Measurements from ENCODE around the gene UBTD1. TPM values are rescaled to one million over a fixed set of nuclear protein-coding genes. Genes with fewer than 3 reads are reported as not detected.
A peak's percentile ranks its signal among the peaks of the same experiment; 100 is the strongest.
"Not testable (repeated sequence)": the region's sequence is repeated elsewhere in the genome, so short reads cannot be mapped to it uniquely, and the experiment has no call there.

UBTD1 gene
- total RNA-seq, 1 experiment from 2014 or later = 40.5 TPM

DNA sequence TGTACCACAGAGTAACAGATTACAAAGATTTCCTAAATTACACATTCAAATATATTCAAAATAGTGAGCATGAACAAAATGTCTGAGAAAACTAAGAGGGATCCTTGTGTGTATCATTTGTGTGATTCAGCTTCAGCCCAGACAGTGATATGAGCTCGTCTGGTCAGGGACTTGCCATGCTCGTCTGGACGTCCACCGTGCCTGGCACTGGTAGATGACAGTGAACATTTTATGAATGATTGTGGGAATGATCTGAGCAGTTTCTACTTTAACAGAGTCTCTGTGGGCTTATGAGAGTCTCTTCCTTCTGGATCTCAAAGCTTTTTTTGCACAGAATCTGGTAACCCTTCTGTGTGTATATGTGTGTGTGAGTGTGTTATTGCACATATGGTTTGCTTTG, 39.7 kb downstream of the UBTD1 start:
- peak; percentile 35 for DNase-seq (ENCODE audit: low read depth)

GRCh38 chr10:97538839-97539238, 40.1 kb downstream of the UBTD1 start:
- DNase-seq (ENCODE audit: low read depth) = no peak

DNA sequence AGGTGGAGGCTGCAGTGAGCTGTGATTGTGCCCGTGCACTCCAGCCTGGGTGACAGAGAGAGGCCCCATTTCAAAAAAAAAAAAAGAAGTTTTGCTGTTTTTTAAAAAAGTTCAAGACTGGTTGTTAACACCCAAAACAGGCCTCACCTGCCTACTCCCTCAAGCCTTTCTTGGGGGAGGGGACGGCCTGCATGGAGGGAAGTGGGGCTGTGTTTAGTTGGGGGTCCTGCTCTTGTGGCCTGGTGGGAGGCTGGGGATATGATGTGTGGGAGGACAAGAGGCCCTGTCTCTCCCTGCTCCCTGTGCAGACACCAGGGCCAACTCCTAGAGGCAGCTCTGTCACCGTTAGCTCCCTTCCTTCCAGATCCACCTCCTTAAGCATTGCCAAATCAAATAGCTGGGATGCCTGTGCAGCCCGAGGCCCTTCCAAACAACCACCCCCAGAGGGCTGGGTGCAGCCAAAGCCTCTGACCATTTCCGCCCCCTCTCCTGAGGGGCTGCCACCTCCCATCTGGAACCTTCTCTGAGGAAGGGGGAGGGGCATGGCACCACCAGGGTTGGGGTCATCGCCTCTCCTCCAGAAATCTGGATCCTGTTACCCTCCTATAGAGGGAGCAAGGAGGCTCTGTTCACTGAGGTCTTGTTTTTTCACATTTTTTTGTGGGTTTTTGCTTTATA, 40.9 kb downstream of the UBTD1 start:
- DNase-seq (ENCODE audit: low read depth) = peak; percentile 54

GRCh38 chr10:97540669-97541500, 42.2 kb downstream of the UBTD1 start:
- DNase-seq (ENCODE audit: low read depth) = no peak

- peak; percentile 95 for DNase-seq (ENCODE audit: low read depth)
These were observed 43.7 kb downstream of the UBTD1 start for GRCh38 chr10:97542169-97543024.

GRCh38 chr10:97543025-97543546, 44.4 kb downstream of the UBTD1 start:
- DNase-seq (ENCODE audit: low read depth) = peak; percentile 98

DNA sequence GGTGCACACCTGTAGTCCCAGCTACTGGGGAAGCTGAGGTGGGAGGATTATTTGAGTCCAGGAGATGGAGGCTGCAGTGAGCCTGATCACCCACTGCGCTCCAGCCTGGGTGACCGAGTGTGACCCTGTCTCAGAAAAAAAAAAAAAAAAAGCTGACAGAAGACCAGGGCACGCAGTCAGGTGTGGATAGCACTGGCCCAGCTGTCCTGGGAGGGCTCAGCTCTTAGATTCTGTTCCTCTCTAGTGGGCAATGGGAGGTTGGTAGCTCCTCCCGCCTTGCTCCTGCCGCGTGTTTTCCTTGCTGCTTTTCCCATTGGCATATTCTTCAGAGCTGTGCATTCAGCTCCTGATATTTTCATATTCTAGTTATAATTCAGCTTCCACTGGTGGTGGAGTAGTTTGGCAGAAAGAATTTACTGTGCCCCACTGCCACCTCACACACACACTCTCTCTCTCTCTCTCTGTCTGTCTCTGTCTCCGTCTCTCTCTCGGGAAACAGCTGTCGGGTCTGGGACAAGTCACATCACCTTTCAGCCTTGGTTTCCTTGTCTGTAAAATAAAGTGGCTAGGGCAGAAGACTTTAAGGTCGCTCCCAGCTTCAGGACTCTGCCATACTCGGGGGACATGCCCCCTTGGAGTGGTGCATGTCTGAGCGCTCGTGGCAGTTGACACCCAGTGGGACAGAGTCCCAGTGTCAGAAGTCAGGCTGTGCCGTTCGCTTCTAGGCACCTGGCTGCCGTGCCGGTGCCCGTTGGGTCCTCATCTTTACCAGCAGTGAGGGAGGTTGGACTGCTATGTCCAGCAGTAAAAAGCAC, 47.9 kb downstream of the UBTD1 start:
- no peak for DNase-seq (ENCODE audit: low read depth)

DNA sequence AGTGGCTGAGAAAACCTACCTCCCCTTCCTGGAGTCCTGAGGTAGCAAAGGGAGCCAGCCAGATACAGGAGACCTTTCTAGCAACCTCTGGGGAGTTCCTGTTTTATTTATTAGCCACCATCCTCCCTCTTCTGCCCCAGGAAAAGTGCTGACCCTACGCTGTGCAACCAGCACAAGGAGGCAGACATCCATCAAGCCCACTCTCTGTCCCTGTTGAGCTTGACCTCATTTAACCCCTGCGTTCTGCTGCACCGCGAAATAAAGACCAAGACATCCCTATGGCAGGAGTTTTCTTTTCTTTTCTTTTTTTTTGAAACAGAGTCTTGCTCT, 48.5 kb downstream of the UBTD1 start:
- DNase-seq (ENCODE audit: low read depth) = no peak

DNA sequence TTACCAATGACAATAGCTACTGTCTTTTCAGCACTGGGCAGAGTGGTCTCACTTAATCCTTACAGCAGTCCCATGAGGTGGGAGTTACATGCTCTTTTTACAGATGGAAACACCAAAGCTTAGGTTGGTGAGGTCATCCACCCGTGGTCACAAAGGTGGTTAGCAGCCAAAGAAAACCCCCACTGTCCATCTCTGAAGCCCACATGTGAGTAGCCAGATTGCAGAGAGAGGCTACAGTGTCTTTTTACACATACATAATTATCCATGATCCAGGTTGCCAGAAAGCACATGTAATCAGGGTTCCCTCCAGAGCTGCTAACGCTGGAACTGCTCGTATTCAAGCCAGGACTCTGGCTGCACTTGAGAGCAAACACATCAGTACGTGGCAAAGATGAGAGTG, 49.2 kb downstream of the UBTD1 start:
- no peak for DNase-seq (ENCODE audit: low read depth)

- DNase-seq (ENCODE audit: low read depth) = no peak
These were observed 50.2 kb downstream of the UBTD1 start for GRCh38 chr10:97548828-97549455.

DNA sequence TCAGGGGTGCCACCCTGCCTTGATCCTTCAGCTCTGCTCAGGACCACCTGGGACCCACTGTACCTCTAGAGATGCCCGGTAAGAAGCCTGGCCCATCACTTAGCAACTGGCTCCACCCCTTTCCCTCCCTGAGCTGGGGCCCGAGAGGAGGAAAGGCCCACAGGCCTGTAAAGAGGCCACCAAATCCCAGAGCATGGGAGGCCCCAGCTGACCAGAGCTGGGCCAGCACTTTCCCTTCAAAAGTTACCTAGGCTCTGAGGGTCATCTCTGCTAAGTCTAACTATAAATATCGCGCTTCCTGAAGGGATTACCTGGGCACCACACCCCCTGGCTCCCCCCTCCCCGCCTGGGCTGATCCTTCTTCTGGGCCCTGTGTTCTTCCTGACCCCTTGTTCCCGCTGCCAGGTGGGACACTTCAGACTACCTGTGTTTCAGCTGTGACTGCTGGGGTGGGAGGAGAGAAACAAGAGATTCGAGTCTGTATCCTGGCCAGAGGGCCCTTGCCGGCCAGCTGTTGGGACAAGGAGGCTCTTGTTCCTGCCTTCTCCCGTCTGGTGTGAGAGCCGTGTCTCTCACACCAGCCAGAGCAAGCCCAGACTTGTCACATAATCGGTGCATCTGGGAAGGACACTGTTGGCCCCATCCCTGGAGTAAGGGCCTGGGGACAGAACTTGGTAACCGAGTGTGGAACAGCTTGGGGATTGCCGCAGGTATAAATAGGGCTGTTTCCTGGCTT, 51.0 kb downstream of the UBTD1 start:
- DNase-seq (ENCODE audit: low read depth) = no peak

DNA sequence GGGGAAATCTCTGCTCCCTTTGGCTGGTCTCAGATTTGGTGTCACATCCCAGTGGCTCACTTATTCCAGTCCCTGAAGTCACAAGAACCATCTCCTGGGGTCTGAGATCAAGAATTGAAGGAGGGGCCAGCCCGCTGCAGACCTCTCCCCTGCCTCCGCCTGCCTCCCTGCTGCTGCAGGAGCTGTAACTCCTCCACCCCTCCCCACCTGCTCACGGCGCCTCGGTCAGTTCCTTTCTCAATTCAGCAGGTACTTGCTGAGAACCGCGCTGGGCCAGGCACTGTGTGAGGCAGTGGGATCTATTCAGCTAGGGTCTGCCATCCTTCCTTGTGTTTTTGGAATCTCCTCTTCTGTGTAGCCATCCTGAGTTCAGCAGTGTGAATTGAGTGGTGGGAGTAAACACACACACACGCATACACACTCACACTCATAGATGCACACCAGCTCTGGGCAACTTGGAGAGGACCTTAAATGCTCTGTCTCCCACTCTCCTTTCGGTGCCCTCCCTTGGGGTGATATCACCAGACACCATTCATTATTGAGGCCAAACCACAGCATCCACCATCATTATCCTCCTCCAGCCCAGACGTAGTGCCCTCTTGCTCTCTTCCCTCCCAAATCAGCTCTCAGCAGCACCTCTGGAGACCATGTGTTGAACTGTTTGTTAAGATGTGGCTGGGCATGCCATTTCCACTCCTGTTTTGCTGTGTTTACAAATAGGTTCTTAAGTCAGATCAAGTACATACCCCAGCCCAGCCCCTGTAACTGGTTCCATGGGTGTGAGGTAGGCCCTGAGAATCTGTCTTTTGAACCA, 51.8 kb downstream of the UBTD1 start:
- DNase-seq (ENCODE audit: low read depth) = no peak

DNA sequence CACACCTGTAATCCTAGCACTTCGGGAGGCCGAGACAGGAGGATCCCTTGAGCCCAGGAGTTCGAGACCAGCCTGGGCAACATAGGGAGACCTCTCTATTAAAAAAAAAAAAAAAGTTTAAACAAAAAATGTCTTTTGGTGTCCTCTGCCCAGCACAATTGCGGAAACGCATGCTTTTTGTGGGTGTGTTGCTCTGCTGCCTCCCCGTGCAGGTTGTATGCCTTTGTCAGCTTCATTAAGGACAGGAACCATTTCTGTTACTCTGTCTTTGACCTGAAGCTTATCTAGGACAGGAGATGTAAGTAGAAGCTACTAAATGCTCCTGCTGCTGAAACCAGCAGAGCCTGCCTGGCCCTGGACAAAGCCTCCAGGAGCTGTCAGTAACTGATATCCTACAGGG, 52.5 kb downstream of the UBTD1 start:
- DNase-seq (ENCODE audit: low read depth) = no peak

GRCh38 chr10:97553575-97554031, 54.9 kb downstream of the UBTD1 start:
- DNase-seq (ENCODE audit: low read depth) = peak; percentile 70

DNA sequence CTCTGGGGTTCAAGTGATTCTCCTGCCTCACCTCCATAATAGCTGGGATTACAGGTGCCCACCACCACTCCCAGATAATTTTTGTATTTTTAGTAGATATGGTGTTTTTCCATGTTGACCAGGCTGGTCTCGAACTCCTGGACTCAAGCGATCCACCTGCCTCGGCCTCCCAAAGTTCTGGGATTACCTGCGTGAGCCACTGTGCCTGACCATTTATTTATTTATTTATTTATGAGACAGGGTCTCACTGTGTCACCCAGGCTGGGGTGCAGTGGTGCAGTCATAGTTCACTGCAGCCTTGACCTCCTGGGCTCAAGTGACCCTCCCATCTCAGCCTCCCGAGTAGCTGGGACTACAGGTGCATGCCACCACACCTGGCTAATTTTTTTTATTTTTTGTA, 55.6 kb downstream of the UBTD1 start:
- DNase-seq (ENCODE audit: low read depth) = not testable (repeated sequence)

DNA sequence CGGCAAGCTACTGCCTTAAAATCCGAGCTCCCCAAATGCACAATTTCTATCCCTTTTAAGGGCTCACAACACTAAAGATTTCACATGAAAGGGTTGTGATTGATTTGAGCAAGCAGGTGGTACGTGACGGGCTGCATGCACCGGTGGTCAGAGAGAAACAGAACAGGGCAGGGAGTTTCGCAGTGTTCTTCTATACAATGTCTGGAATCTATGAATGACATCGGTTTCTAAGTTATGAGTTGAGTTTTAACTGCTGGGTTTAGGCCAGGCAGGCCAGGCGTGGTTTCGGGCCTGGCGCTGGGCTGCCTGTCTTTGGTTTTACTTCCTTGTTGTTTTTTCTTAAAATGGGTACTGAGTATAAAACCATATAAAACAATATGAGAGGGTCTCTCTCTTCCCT, 56.8 kb downstream of the UBTD1 start:
- DNase-seq (ENCODE audit: low read depth) = not testable (repeated sequence)

DNA sequence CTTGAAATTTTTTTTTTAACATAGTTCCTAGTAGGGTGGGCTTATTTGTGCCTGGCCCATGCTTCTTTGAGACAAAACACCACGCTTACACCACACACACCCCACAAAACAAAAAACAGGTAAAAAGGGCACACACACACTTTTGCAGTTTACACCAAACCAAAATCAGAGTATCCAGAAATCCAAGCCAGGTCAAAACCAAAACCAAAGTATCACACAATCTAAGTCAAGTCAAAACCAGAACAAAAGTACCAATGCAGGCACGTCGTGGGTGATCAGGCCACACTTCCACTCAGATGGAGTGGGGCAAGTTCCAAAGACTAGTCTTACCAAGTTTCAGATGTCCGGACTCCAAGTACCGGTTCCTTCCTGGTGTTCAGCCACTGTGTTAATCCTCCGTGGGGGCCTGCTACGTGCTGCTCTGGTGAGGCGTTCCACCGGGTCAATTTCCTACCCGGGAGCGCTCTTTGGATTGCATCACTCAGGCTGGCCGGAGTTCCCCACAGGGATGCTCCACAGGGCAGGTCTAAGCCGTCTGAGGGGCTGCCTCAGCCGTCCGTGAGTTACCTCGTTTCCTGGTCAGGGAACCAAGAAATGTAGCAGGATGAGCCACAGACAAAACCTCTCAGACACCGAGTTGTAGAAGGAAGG, 62.1 kb downstream of the UBTD1 start:
- DNase-seq (ENCODE audit: low read depth) = not testable (repeated sequence)

GRCh38 chr10:97561386-97562077, 62.8 kb downstream of the UBTD1 start:
- DNase-seq (ENCODE audit: low read depth) = not testable (repeated sequence)
